DOHH2 (cell line): Measurements from ENCODE around the gene ATF6B.

Experiments used
- CTCF ChIP-seq: fragments of 200-600 bp; sonication (generic); IDR thresholded peaks from one replicate; pipeline ENCODE4 v1.5.1; 2014; ENCODE audit warnings: antibody characterized with exemption, mild to moderate bottlenecking, low read depth, low read length; ENCODE audit not compliant: poor library complexity, severe bottlenecking
- EZH2phosphoT487 ChIP-seq: fragments of 200-600 bp; sonication (generic); IDR thresholded peaks from 2 replicates; pipeline ENCODE4 v1.6.1; 2017; ENCODE audit warnings: borderline replicate concordance, mild to moderate bottlenecking, antibody characterized with exemption, low read length, moderate library complexity, mixed read lengths

GRCh38 chr6:32095338-32096086 is 32.5 kb downstream of the ATF6B start:
- TF ChIP-seq CTCF (no peak), EZH2phosphoT487 (no peak)
